ENCODE measurements around the gene EDC4.

DNA sequence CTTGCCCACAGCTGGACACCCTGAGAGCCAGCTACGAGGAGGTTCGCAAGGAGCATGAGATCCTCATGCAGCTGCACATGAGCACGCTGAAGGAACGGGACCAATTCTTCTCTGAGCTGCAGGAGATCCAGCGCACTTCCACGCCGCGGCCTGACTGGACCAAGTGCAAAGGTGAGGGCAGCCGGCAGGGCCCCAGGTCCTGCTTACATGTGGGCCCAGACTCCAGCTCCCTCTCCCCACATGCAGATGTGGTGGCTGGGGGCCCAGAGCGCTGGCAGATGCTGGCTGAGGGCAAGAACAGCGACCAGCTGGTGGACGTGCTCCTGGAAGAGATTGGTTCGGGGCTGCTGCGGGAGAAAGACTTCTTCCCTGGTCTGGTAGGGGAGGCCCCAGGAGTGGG, 46.9 kb upstream of the EDC4 start:
- TF ChIP-seq, protein P1, sequence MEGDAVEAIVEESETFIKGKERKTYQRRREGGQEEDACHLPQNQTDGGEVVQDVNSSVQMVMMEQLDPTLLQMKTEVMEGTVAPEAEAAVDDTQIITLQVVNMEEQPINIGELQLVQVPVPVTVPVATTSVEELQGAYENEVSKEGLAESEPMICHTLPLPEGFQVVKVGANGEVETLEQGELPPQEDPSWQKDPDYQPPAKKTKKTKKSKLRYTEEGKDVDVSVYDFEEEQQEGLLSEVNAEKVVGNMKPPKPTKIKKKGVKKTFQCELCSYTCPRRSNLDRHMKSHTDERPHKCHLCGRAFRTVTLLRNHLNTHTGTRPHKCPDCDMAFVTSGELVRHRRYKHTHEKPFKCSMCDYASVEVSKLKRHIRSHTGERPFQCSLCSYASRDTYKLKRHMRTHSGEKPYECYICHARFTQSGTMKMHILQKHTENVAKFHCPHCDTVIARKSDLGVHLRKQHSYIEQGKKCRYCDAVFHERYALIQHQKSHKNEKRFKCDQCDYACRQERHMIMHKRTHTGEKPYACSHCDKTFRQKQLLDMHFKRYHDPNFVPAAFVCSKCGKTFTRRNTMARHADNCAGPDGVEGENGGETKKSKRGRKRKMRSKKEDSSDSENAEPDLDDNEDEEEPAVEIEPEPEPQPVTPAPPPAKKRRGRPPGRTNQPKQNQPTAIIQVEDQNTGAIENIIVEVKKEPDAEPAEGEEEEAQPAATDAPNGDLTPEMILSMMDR (conservative IDR thresholded peaks at IDR 0.05; ENCODE audit: low read depth in 2 of 2), result no peak
- no peak for TF ChIP-seq POLR2AphosphoS5 (IDR thresholded peaks at IDR 0.05; ENCODE audit: low read depth)
- TF ChIP-seq, protein P2, sequence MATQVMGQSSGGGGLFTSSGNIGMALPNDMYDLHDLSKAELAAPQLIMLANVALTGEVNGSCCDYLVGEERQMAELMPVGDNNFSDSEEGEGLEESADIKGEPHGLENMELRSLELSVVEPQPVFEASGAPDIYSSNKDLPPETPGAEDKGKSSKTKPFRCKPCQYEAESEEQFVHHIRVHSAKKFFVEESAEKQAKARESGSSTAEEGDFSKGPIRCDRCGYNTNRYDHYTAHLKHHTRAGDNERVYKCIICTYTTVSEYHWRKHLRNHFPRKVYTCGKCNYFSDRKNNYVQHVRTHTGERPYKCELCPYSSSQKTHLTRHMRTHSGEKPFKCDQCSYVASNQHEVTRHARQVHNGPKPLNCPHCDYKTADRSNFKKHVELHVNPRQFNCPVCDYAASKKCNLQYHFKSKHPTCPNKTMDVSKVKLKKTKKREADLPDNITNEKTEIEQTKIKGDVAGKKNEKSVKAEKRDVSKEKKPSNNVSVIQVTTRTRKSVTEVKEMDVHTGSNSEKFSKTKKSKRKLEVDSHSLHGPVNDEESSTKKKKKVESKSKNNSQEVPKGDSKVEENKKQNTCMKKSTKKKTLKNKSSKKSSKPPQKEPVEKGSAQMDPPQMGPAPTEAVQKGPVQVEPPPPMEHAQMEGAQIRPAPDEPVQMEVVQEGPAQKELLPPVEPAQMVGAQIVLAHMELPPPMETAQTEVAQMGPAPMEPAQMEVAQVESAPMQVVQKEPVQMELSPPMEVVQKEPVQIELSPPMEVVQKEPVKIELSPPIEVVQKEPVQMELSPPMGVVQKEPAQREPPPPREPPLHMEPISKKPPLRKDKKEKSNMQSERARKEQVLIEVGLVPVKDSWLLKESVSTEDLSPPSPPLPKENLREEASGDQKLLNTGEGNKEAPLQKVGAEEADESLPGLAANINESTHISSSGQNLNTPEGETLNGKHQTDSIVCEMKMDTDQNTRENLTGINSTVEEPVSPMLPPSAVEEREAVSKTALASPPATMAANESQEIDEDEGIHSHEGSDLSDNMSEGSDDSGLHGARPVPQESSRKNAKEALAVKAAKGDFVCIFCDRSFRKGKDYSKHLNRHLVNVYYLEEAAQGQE (IDR thresholded peaks at IDR 0.05; ENCODE audit: unreplicated experiment), result no peak
- TF ChIP-seq, protein P3, sequence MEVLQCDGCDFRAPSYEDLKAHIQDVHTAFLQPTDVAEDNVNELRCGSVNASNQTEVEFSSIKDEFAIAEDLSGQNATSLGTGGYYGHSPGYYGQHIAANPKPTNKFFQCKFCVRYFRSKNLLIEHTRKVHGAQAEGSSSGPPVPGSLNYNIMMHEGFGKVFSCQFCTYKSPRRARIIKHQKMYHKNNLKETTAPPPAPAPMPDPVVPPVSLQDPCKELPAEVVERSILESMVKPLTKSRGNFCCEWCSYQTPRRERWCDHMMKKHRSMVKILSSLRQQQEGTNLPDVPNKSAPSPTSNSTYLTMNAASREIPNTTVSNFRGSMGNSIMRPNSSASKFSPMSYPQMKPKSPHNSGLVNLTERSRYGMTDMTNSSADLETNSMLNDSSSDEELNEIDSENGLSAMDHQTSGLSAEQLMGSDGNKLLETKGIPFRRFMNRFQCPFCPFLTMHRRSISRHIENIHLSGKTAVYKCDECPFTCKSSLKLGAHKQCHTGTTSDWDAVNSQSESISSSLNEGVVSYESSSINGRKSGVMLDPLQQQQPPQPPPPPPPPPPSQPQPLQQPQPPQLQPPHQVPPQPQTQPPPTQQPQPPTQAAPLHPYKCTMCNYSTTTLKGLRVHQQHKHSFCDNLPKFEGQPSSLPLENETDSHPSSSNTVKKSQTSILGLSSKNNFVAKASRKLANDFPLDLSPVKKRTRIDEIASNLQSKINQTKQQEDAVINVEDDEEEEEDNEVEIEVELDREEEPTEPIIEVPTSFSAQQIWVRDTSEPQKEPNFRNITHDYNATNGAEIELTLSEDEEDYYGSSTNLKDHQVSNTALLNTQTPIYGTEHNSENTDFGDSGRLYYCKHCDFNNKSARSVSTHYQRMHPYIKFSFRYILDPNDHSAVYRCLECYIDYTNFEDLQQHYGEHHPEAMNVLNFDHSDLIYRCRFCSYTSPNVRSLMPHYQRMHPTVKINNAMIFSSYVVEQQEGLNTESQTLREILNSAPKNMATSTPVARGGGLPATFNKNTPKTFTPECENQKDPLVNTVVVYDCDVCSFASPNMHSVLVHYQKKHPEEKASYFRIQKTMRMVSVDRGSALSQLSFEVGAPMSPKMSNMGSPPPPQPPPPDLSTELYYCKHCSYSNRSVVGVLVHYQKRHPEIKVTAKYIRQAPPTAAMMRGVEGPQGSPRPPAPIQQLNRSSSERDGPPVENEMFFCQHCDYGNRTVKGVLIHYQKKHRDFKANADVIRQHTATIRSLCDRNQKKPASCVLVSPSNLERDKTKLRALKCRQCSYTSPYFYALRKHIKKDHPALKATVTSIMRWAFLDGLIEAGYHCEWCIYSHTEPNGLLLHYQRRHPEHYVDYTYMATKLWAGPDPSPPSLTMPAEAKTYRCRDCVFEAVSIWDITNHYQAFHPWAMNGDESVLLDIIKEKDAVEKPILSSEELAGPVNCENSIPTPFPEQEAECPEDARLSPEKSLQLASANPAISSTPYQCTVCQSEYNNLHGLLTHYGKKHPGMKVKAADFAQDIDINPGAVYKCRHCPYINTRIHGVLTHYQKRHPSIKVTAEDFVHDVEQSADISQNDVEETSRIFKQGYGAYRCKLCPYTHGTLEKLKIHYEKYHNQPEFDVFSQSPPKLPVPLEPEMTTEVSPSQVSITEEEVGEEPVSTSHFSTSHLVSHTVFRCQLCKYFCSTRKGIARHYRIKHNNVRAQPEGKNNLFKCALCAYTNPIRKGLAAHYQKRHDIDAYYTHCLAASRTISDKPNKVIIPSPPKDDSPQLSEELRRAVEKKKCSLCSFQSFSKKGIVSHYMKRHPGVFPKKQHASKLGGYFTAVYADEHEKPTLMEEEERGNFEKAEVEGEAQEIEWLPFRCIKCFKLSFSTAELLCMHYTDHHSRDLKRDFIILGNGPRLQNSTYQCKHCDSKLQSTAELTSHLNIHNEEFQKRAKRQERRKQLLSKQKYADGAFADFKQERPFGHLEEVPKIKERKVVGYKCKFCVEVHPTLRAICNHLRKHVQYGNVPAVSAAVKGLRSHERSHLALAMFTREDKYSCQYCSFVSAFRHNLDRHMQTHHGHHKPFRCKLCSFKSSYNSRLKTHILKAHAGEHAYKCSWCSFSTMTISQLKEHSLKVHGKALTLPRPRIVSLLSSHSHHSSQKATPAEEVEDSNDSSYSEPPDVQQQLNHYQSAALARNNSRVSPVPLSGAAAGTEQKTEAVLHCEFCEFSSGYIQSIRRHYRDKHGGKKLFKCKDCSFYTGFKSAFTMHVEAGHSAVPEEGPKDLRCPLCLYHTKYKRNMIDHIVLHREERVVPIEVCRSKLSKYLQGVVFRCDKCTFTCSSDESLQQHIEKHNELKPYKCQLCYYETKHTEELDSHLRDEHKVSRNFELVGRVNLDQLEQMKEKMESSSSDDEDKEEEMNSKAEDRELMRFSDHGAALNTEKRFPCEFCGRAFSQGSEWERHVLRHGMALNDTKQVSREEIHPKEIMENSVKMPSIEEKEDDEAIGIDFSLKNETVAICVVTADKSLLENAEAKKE (CRISPR knock-in tag; IDR thresholded peaks at IDR 0.05), result no peak
- no peak for TF ChIP-seq NANOG (IDR thresholded peaks at IDR 0.05; ENCODE audit: borderline replicate concordance)
- TF ChIP-seq EZH2 (IDR thresholded peaks at IDR 0.05; ENCODE audit: low read depth, unreplicated experiment), result no peak
- no peak for TF ChIP-seq JUNB (IDR thresholded peaks at IDR 0.05; ENCODE audit: unreplicated experiment)
- no peak for TF ChIP-seq EZH2phosphoT487 (IDR thresholded peaks at IDR 0.05; ENCODE audit: unreplicated experiment)
- TF ChIP-seq, protein P4, sequence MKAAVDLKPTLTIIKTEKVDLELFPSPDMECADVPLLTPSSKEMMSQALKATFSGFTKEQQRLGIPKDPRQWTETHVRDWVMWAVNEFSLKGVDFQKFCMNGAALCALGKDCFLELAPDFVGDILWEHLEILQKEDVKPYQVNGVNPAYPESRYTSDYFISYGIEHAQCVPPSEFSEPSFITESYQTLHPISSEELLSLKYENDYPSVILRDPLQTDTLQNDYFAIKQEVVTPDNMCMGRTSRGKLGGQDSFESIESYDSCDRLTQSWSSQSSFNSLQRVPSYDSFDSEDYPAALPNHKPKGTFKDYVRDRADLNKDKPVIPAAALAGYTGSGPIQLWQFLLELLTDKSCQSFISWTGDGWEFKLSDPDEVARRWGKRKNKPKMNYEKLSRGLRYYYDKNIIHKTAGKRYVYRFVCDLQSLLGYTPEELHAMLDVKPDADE (IDR thresholded peaks at IDR 0.05), result no peak

All from GM23338 (cell line).